ENCODE measurements around the gene ZNF431. TPM values are rescaled to one million over a fixed set of nuclear protein-coding genes. Genes with fewer than 3 reads are reported as not detected.

The ZNF431 gene
- polyA plus RNA-seq, 2 donors, result 16.8 to 68.4 TPM

- H3K4me3 ChIP-seq (ENCODE audit: low read depth in 1 of 2, low read length in 2 of 2), result no peak overlapping the region
- H3K27ac ChIP-seq (ENCODE audit: low read depth in 2 of 2, low read length in 1 of 2), result no peak overlapping the region
- no peaks in the 10 kb centered on the region for H3K9me3 ChIP-seq (ENCODE audit: control insufficient read depth in 2 of 2, insufficient read depth in 1 of 2, low read depth in 1 of 2, low read length in 1 of 2)
- no peaks in the 10 kb centered on the region for H3K4me1 ChIP-seq (ENCODE audit: control insufficient read depth in 2 of 2, insufficient read depth in 2 of 2, low read length in 1 of 2)
- no peaks in the 10 kb centered on the region for H3K36me3 ChIP-seq (ENCODE audit: control insufficient read depth in 2 of 2, insufficient read depth in 2 of 2, low read length in 1 of 2)
- H3K27me3 ChIP-seq (ENCODE audit: control insufficient read depth in 1 of 2, insufficient read depth in 2 of 2, low read length in 2 of 2), result no peaks in the 10 kb centered on the region
These were observed 15.8 kb upstream of the ZNF431 start for GRCh38 chr19:21126078-21126477.

- 43 to 63% methylated on average over 2 of the region's 2 CpGs for WGBS, 2 donors
- no peaks in the 10 kb centered on the region for H3K36me3 ChIP-seq (ENCODE audit: control insufficient read depth in 2 of 2, insufficient read depth in 2 of 2, low read length in 1 of 2)
- no peak overlapping the region for H3K4me3 ChIP-seq (ENCODE audit: low read depth in 1 of 2, low read length in 2 of 2)
- H3K27ac ChIP-seq (ENCODE audit: low read depth in 2 of 2, low read length in 1 of 2), result no peak overlapping the region
- no peaks in the 10 kb centered on the region for H3K27me3 ChIP-seq (ENCODE audit: control insufficient read depth in 1 of 2, insufficient read depth in 2 of 2, low read length in 2 of 2)
- H3K4me1 ChIP-seq (ENCODE audit: control insufficient read depth in 2 of 2, insufficient read depth in 2 of 2, low read length in 1 of 2), result no peaks in the 10 kb centered on the region
- no peaks in the 10 kb centered on the region for H3K9me3 ChIP-seq (ENCODE audit: control insufficient read depth in 2 of 2, insufficient read depth in 1 of 2, low read depth in 1 of 2, low read length in 1 of 2)
These were observed 14.8 kb upstream of the ZNF431 start for GRCh38 chr19:21127001-21127400.

DNA sequence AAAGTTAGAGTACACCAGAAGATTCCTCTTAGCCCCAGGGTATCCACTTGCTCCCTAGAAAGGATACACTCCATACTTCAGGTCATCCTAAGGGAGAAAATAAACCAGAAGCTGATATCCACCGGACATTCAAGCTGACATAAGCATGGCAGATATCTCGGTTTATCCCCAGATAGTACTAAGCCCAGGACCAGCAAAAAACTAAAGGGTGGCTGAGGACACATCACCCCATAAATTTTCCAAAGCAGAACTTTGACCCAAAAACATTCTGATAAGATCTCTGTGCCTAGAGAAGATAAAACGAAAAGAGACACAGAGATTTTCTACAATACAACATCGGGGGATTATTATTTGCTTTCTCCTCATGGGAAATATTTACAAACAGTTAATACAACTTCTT lies 13.9 kb upstream of the ZNF431 start:
- 56 to 60% methylated on average over 4 of the region's 4 CpGs for WGBS, 2 donors
- Histone ChIP-seq H3K27ac (ENCODE audit: low read depth in 2 of 2, low read length in 1 of 2) (no peak overlapping the region), H3K4me3 (ENCODE audit: low read depth in 1 of 2, low read length in 2 of 2) (no peak overlapping the region), H3K4me1 (ENCODE audit: control insufficient read depth in 2 of 2, insufficient read depth in 2 of 2, low read length in 1 of 2) (no peaks in the 10 kb centered on the region), H3K9me3 (ENCODE audit: control insufficient read depth in 2 of 2, insufficient read depth in 1 of 2, low read depth in 1 of 2, low read length in 1 of 2) (peaks cover 0 to 2% of the 10 kb centered on the region in 2 donors), H3K36me3 (ENCODE audit: control insufficient read depth in 2 of 2, insufficient read depth in 2 of 2, low read length in 1 of 2) (no peaks in the 10 kb centered on the region), H3K27me3 (ENCODE audit: control insufficient read depth in 1 of 2, insufficient read depth in 2 of 2, low read length in 2 of 2) (no peaks in the 10 kb centered on the region)

- H3K27ac ChIP-seq (ENCODE audit: low read depth in 2 of 2, low read length in 1 of 2), result no peak overlapping the region
- H3K4me1 ChIP-seq (ENCODE audit: control insufficient read depth in 2 of 2, insufficient read depth in 2 of 2, low read length in 1 of 2), result no peaks in the 10 kb centered on the region
- H3K27me3 ChIP-seq (ENCODE audit: control insufficient read depth in 1 of 2, insufficient read depth in 2 of 2, low read length in 2 of 2), result no peaks in the 10 kb centered on the region
- no peaks in the 10 kb centered on the region for H3K36me3 ChIP-seq (ENCODE audit: control insufficient read depth in 2 of 2, insufficient read depth in 2 of 2, low read length in 1 of 2)
- H3K9me3 ChIP-seq (ENCODE audit: control insufficient read depth in 2 of 2, insufficient read depth in 1 of 2, low read depth in 1 of 2, low read length in 1 of 2), result peaks cover 0 to 3% of the 10 kb centered on the region in 2 donors
- no peak overlapping the region for H3K4me3 ChIP-seq (ENCODE audit: low read depth in 1 of 2, low read length in 2 of 2)
- WGBS, 2 donors, result 64 to 75% methylated on average over 6 of the region's 6 CpGs
These were observed 12.7 kb upstream of the ZNF431 start for GRCh38 chr19:21128901-21129698.

DNA sequence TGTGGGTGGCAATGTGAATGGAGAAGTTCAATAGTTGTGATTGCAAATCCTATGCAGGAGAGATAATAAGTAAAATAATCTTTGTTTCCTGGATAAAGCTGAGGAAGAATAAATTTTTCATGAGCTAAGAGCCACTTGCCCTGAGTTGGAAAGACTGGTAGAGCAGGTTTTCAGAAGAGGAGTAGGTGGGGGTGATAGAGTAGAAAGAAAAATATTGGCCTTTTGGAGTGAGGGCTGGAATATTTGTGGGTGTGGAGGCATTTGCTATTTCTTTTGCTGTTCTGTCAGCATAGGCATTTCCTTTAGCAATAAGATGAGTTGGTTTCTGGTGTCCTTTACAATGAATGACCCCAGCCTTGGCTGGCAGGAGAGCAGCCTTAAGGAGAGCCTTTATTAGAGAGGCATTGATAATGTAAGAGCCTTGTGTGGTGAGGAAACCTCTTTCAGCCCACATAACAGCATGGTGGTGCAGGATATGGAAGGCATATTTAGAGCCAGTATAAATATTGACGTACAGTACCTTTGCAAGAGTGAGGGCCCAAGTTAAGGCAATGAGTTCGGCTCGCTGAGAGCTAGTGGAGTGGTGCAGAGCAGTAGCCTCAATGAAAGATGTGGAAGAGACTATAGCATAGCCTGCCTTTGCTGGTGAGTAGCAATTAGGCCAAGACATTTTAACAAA lies 11.6 kb upstream of the ZNF431 start:
- peak overlapping the region in 1 of 2 donors; percentile 24 for H3K27ac ChIP-seq (ENCODE audit: low read depth in 2 of 2, low read length in 1 of 2)
- peaks cover 0 to 3% of the 10 kb centered on the region in 2 donors for H3K9me3 ChIP-seq (ENCODE audit: control insufficient read depth in 2 of 2, insufficient read depth in 1 of 2, low read depth in 1 of 2, low read length in 1 of 2)

DNA sequence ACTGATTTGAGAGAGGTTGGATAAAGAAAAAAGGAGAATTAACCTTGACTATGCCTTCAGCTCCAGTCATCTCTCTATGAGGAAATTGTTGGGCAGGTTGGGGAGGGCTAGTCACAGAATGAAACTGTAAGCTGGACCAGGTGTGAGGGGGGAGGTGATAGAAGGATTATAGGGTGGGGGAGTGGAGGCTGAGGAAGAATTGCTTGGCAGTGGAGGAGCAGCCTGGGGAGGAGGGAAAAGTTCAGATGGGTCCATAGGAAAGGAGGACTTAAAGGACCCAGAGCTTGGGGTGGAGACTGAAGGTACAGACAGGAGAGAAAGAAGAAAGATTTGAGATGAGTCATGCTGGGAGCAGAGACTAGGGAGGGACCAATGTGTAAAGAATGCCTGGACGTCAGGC lies 8.2 kb upstream of the ZNF431 start:
- no peaks in the 10 kb centered on the region for H3K27me3 ChIP-seq (ENCODE audit: control insufficient read depth in 1 of 2, insufficient read depth in 2 of 2, low read length in 2 of 2)

More for the DNA sequence above, 11.6 kb upstream of the ZNF431 start:
- Histone ChIP-seq H3K27me3 (ENCODE audit: control insufficient read depth in 1 of 2, insufficient read depth in 2 of 2, low read length in 2 of 2) (no peaks in the 10 kb centered on the region), H3K4me3 (ENCODE audit: low read depth in 1 of 2, low read length in 2 of 2) (no peak overlapping the region), H3K4me1 (ENCODE audit: control insufficient read depth in 2 of 2, insufficient read depth in 2 of 2, low read length in 1 of 2) (no peaks in the 10 kb centered on the region), H3K36me3 (ENCODE audit: control insufficient read depth in 2 of 2, insufficient read depth in 2 of 2, low read length in 1 of 2) (no peaks in the 10 kb centered on the region)
- 58 to 69% methylated on average over 3 of the region's 3 CpGs for WGBS, 2 donors

GRCh38 chr19:21134934-21135366 lies 6.9 kb upstream of the ZNF431 start:
- 51 to 80% methylated on average over 2 of the region's 2 CpGs for WGBS, 2 donors
- H3K36me3 ChIP-seq (ENCODE audit: control insufficient read depth in 2 of 2, insufficient read depth in 2 of 2, low read length in 1 of 2), result no peaks in the 10 kb centered on the region

More for the DNA sequence above, 8.2 kb upstream of the ZNF431 start:
- Histone ChIP-seq H3K9me3 (ENCODE audit: control insufficient read depth in 2 of 2, insufficient read depth in 1 of 2, low read depth in 1 of 2, low read length in 1 of 2) (peaks cover 0 to 3% of the 10 kb centered on the region in 2 donors), H3K4me1 (ENCODE audit: control insufficient read depth in 2 of 2, insufficient read depth in 2 of 2, low read length in 1 of 2) (no peaks in the 10 kb centered on the region), H3K36me3 (ENCODE audit: control insufficient read depth in 2 of 2, insufficient read depth in 2 of 2, low read length in 1 of 2) (no peaks in the 10 kb centered on the region), H3K4me3 (ENCODE audit: low read depth in 1 of 2, low read length in 2 of 2) (no peak overlapping the region), H3K27ac (ENCODE audit: low read depth in 2 of 2, low read length in 1 of 2) (peak overlapping the region in 1 of 2 donors; percentile 31)
- 30 to 56% methylated on average over 1 of the region's 1 CpG for WGBS, 2 donors

DNA sequence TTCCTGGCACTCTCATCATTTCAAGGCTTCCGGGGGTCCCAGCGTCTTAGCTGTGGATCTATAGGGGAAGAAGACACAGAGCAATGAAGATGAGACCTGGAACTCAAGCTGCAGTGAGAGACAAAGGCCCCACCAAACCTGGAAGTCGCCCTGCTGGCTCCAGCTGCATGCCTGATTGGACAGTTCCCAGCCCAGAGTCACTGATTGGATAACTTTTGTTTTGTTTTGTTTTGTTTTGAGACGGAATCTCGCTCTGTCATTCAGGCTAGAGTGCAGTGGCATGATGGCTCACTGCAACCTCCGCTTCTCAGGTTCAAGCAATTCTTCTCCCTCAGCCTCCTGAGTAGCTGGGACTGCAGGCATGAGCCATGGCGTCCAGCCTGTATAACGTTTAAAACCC lies 6.4 kb upstream of the ZNF431 start:
- no peak overlapping the region for H3K4me3 ChIP-seq (ENCODE audit: low read depth in 1 of 2, low read length in 2 of 2)
- H3K36me3 ChIP-seq (ENCODE audit: control insufficient read depth in 2 of 2, insufficient read depth in 2 of 2, low read length in 1 of 2), result no peaks in the 10 kb centered on the region
- no peaks in the 10 kb centered on the region for H3K27me3 ChIP-seq (ENCODE audit: control insufficient read depth in 1 of 2, insufficient read depth in 2 of 2, low read length in 2 of 2)
- no peak overlapping the region for H3K27ac ChIP-seq (ENCODE audit: low read depth in 2 of 2, low read length in 1 of 2)
- no peaks in the 10 kb centered on the region for H3K4me1 ChIP-seq (ENCODE audit: control insufficient read depth in 2 of 2, insufficient read depth in 2 of 2, low read length in 1 of 2)
- H3K9me3 ChIP-seq (ENCODE audit: control insufficient read depth in 2 of 2, insufficient read depth in 1 of 2, low read depth in 1 of 2, low read length in 1 of 2), result peaks cover 0 to 3% of the 10 kb centered on the region in 2 donors
- 84 to 91% methylated on average over 8 of the region's 8 CpGs for WGBS, 2 donors

More at GRCh38 chr19:21134934-21135366, 6.9 kb upstream of the ZNF431 start:
- no peak overlapping the region for H3K4me3 ChIP-seq (ENCODE audit: low read depth in 1 of 2, low read length in 2 of 2)
- no peak overlapping the region for H3K27ac ChIP-seq (ENCODE audit: low read depth in 2 of 2, low read length in 1 of 2)
- no peaks in the 10 kb centered on the region for H3K27me3 ChIP-seq (ENCODE audit: control insufficient read depth in 1 of 2, insufficient read depth in 2 of 2, low read length in 2 of 2)
- no peaks in the 10 kb centered on the region for H3K4me1 ChIP-seq (ENCODE audit: control insufficient read depth in 2 of 2, insufficient read depth in 2 of 2, low read length in 1 of 2)
- H3K9me3 ChIP-seq (ENCODE audit: control insufficient read depth in 2 of 2, insufficient read depth in 1 of 2, low read depth in 1 of 2, low read length in 1 of 2), result peaks cover 0 to 3% of the 10 kb centered on the region in 2 donors

- H3K4me3 ChIP-seq (ENCODE audit: low read depth in 1 of 2, low read length in 2 of 2), result no peak overlapping the region
- H3K36me3 ChIP-seq (ENCODE audit: control insufficient read depth in 2 of 2, insufficient read depth in 2 of 2, low read length in 1 of 2), result no peaks in the 10 kb centered on the region
- no peaks in the 10 kb centered on the region for H3K4me1 ChIP-seq (ENCODE audit: control insufficient read depth in 2 of 2, insufficient read depth in 2 of 2, low read length in 1 of 2)
- no peaks in the 10 kb centered on the region for H3K27me3 ChIP-seq (ENCODE audit: control insufficient read depth in 1 of 2, insufficient read depth in 2 of 2, low read length in 2 of 2)
- no peaks in the 10 kb centered on the region for H3K9me3 ChIP-seq (ENCODE audit: control insufficient read depth in 2 of 2, insufficient read depth in 1 of 2, low read depth in 1 of 2, low read length in 1 of 2)
- H3K27ac ChIP-seq (ENCODE audit: low read depth in 2 of 2, low read length in 1 of 2), result no peak overlapping the region
These were observed 3.7 kb upstream of the ZNF431 start for GRCh38 chr19:21138130-21138529.
